ENCODE results near the gene ADH4.

Gene ADH4

DNA sequence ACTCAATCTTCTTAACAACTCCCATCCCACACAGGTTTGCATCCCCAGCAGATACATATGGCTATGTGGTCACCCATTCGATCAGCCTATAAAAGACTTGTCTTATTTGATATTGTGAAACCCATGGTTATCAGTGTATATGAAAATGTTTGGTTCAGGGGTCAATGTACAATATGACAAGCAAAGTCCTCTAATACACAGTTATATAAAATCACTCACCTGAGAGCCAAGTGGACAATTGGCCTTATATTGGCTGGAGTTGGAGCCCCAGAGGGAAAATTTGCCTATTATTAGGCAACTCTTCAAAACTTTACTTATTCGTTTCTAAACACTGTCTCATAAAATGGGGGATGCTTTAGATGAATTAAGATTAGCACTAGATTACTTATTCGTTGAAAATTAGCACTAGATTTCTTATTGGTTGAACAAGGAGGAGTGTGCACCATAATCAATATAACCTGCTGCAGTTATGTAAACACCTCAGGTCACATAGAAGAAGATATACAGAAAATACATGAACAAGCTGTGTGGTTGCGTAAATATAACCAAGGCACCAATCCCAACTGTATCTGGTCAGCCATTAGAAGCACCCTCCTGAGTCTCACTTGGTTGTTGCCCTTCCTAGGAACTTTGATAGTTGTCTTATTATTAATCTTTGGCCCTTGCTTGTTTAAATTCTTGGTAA is 10.7 kb upstream of the ADH4 start:
- H3K4me3 ChIP-seq (ENCODE audit: low read depth, low read length) = no peak overlapping the region
- TF ChIP-seq, protein P1, sequence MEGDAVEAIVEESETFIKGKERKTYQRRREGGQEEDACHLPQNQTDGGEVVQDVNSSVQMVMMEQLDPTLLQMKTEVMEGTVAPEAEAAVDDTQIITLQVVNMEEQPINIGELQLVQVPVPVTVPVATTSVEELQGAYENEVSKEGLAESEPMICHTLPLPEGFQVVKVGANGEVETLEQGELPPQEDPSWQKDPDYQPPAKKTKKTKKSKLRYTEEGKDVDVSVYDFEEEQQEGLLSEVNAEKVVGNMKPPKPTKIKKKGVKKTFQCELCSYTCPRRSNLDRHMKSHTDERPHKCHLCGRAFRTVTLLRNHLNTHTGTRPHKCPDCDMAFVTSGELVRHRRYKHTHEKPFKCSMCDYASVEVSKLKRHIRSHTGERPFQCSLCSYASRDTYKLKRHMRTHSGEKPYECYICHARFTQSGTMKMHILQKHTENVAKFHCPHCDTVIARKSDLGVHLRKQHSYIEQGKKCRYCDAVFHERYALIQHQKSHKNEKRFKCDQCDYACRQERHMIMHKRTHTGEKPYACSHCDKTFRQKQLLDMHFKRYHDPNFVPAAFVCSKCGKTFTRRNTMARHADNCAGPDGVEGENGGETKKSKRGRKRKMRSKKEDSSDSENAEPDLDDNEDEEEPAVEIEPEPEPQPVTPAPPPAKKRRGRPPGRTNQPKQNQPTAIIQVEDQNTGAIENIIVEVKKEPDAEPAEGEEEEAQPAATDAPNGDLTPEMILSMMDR (conservative IDR thresholded peaks at IDR 0.05; ENCODE audit: low read depth, low read length) = no peak
- DNase-seq (ENCODE audit: low read depth) = no peak

DNA sequence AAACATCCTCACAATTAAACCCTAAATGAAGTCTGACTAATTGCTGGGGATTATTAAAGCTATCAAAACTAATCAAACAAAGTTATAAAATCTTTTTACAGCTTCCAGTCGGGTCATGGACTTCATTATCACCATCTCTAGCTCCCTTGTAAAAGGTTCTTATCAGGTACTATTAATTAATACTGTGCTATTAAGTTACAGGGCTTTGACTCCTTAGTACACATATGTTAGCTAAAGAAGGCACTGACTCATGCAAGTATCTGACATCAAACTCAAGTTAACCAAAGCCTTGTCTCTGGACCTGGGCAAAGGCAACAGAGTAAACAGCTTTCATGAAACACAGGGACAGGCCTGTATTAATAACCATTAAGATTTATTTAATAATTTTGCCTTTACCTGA is 7.9 kb upstream of the ADH4 start:
- H3K4me3 ChIP-seq (ENCODE audit: low read depth, low read length) = no peak overlapping the region
- DNase-seq (ENCODE audit: low read depth) = no peak
- TF ChIP-seq, protein P1 (conservative IDR thresholded peaks at IDR 0.05; ENCODE audit: low read depth, low read length) = no peak

DNA sequence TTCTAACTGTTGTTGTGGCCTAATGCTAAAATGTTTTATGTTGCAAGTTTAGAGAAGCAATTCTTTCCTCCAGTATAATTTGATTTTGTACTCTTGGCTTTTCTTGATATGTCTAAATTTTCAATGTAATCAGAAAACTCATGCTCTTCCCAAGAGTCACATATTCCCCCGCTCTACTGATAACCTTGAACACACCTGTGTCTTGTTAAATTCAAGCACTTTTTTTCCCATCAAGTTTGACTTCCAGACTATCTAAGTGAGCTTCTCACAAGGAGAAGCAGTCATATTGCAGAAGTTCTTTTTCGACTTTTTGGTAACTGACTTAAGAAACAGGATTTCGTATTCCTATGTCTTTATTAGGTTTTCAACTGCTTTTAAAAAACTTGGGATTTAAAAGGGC is 7.4 kb upstream of the ADH4 start:
- H3K4me3 ChIP-seq (ENCODE audit: low read depth, low read length) = no peak overlapping the region
- TF ChIP-seq, protein P1 (conservative IDR thresholded peaks at IDR 0.05; ENCODE audit: low read depth, low read length) = no peak
- no peak for DNase-seq (ENCODE audit: low read depth)

DNA sequence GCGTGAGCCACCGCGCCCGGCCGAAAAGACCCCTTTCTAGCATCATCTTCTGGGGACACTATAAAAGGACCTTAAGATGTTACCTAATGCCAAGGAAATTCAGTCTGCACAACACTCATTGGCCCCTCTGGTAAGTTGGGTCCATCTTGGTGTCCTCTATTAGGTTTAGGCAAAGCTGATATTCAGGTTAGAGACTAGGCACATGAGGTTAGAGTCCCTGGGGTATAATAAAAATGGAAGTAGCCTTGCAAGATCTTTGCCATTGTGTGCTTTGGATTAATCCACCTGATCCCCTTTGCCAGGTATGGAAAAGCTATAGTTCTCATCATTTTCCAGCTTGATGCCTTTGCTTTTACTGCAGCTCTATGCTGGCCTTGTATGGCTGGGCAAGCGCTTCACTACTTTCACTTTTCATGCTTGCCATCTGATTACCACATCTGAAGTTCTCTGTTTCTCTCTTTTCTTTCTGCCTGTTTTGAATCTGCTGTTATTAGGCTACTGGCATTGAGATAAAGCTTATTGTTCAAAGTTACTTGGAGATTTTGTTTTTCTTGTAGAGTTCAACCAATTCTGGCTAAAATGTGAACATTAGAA is 5.4 kb upstream of the ADH4 start:
- no peak overlapping the region for H3K4me3 ChIP-seq (ENCODE audit: low read depth, low read length)
- TF ChIP-seq, protein P1 (conservative IDR thresholded peaks at IDR 0.05; ENCODE audit: low read depth, low read length) = no peak

DNA sequence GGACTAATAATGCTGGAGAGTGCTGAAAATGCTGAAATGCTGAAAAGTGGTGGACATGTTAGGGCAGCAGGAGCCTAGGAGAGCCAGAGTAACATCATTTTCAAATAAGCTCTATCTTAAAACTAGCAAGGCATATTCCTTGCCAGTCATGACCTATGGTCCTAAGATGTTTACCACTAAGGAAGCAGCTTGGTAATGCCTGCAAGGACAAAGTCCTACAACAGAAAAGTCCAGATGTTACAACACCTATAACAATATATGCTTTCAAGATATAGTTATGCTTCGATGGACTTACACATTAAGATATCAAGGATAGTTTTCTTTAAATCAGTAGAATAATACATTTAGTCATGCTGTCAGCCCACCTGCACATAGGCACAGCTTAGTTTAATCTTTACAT is 4.5 kb upstream of the ADH4 start:
- H3K4me3 ChIP-seq (ENCODE audit: low read depth, low read length) = no peak overlapping the region
- no peak for DNase-seq (ENCODE audit: low read depth)
- TF ChIP-seq, protein P1 (conservative IDR thresholded peaks at IDR 0.05; ENCODE audit: low read depth, low read length) = no peak

More for the DNA sequence above, 5.4 kb upstream of the ADH4 start:
- no peak for DNase-seq (ENCODE audit: low read depth)

DNA sequence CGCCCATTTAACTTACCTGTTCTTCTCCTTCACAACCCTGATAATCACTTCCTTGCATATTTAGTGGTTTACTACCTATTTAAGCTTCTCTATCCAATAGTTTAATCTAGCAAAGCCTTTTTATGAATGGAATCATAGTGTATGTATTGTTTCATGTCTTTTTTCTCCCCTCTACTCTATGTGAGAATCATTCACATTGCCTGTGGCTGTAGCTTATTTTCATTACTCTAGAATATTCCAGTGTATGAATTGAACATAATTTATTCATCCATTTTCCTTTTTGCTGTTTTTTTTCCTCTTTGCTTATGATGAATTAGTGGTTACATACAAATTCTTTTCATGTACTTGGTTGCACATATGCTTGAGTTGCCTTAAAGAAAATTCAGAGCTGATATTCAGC is 490 bp upstream of the ADH4 start:
- TF ChIP-seq, protein P1 (conservative IDR thresholded peaks at IDR 0.05; ENCODE audit: low read depth, low read length) = no peak
- no peak overlapping the region for H3K4me3 ChIP-seq (ENCODE audit: low read depth, low read length)
- no peak for DNase-seq (ENCODE audit: low read depth)

DNA sequence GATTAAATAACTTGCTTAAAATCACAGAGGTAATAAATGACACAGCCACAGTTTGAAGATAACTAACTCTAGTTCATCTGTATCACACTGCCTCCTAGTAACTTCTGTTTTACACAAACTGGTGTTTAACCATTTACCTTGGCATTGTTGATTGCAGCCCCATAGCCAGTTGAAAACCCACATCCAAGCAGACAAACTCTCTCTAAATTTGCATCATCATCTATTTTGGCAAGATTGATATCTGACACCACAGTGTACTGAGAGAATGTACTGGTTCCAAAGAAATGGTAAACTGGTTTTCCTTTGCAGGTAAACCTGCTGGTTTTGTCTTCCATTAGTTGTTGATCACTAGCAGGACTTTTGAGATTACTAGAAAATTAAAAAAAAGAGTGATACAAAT is 7.8 kb downstream of the ADH4 start:
- no peak overlapping the region for H3K4me3 ChIP-seq (ENCODE audit: low read depth, low read length)
- no peak for DNase-seq (ENCODE audit: low read depth)
- TF ChIP-seq, protein P1 (conservative IDR thresholded peaks at IDR 0.05; ENCODE audit: low read depth, low read length) = no peak

Measured in choroid plexus epithelial cell (primary cell).